GM18511 (cell line): Measurements from ENCODE around the gene RABL6.

Experiments
- ATAC-seq: cut with Tn5 transposase; IDR thresholded peaks from one replicate; pipeline ENCODE4 v1.9.1; 2021; ENCODE audit warnings: mild to moderate bottlenecking, moderate library complexity; ENCODE audit not compliant: unreplicated experiment

RABL6 gene

DNA sequence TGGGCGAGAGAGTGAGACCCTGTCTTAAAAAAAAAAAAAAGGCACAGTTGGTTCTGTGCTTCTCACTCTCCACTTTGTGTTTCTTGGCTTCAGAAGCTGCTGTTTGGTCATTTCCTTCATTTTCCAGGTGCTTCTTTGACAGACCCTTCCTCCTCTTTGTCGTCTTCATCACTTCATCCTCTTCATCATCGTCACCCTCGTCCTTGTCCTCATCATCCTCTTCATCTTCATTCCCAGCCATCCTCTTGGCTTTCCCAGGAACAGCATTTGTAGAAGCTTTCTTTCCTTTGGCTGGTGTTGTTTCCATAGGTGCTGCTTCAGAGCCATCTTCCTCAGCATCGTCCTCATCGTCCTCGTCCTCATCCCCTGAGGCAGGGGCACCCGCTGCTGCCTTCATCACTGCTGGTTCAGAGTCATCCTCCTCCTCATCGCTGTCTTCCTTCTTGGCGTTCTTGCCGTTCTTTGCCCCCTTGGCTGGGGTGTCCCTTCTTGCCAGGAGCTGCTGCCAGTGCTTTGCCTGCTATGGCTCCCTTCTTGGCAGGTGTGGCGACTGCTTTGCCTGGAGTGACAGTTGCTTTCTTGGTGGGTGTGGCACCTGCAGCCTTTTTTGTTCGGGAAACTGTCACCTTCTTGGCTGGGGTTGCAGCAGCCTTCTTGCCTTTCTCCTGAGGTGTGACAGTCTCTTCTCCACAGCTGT, 7.1 kb downstream of the RABL6 start:
- ATAC-seq = no peak

DNA sequence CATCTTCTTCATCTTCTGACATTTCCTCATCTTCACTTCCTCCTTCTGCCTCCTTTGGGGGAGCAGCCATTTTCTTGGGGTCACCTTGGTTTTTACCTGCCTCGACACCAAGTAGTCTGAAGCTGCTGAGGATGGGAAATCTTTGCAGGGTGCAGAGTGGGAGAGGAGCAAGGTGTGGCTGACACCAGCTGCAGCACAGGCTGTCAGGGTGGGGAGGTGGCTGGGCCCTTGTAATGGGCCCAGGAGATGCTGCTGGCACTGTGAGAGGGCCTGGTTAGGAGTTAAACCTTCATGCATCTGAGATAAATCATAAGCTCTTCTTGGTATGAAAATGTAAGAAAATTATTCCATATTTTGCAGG, 7.7 kb downstream of the RABL6 start:
- ATAC-seq = no peak

DNA sequence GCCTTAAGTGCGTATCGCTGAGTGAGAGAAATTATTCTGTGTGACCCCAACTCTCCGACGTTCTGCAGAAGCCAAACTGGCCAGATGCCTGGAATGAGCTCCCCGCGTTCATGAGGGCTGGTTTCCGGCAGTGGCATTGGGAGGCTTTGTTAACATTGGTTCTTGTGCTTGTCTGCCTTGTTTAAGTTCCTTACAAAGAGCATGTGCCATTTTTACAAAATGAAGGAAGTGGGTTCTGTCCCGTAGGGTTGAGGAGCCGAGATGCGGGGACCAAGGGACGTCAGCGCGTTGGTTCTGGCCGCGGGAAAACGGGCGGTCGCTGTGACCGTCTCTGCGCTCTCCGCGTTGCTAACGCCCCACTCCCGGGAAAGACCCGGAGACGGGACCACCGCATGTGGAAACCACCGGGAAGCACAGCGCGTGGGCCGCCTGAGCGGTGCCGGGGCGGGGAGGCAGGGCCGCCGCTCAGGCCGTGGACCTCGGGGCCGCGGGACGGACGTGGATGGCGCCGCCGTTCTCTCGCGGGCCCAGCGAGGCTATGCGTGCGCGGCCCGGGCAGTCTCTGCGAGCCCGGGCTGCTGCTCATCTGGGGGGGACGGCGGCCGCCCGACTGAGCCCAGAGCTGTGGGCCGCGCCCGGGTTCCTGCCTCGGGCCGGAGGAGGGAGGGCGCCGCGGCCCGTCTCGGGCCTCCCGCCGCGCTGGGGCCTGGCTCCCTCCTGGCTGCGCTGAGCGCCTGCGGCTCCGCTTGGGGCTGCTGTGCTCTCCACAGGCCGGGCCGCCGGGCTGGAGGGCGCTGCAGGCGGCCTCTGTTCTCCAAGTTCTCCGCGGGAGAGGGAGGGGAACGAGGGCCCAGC, 13.4 kb downstream of the RABL6 start:
- no peak for ATAC-seq

DNA sequence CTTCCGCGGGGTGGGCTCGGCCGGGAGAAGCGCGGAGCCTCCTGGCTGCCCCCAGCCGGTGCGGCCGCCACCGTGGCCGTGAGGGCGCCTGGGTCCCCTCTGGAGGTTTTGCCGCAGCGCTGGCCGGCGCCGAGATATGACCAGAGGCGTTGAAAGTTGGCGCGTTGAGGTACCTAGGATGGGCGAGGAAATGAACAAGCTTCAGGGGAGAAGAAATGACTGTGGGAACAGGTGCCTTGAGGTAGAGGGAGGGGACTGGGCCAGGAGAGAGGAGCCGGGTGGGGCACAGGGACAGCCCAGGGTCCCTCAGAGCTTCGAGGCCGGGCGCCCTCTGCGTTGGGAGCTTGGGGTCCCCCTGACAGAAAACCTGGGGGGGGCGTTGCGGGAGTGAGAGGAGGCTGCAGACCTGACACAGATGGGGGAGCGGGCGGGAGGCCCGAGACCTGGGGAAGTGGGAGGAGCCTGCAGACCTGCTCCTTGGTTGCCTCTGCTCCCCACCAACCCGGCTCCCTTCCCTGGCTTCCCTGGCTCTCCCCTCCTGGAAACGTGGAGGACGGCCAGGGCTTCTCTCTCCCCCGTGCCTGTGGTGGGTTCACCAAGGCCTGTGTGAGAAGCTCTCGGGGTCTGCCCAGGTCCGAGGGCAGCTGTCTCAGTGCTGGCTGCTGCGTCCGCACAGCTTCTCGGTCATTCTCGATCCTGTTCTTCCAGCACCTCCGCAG, 14.2 kb downstream of the RABL6 start:
- no peak for ATAC-seq

DNA sequence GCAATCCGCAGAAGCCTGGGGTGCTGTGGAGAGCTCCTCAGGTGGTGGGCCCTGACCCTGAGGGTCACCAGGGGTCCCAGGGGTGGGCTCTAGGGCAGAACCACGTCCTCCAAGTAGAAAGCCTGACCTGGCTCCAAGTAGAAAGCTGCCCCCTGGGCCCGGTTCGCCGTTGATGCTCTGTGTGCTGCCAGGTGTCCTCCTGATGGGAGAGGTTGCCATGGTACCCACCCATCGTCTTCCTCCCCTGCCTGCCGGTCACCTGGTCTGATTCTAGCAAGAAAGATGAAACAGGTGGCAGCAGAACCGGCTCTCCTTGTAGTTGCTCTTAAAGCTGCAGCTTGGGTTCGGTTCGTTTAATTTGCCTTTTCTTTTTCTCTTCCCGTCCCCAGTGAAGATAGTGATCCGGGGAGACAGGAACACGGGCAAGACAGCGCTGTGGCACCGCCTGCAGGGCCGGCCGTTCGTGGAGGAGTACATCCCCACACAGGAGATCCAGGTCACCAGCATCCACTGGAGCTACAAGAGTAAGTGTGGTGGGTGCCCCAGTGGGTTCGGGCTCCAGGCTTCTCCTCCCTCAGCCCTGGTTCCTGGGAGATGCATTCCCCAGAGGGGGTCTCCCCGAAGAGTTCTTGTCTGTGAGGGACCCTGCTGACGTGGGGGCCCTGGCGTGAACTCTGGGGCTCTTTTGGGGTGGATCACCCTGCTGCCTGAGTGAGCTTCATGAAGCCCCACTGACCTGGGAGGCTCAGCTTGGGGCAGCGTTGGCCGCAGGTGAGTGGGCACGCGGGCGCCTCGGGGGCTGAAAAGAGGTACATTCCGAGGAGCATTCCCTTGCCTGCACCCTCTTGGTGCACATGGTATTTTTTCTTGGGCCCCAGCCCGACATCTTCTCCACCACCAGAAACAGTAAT, 15.6 kb downstream of the RABL6 start:
- ATAC-seq = no peak

DNA sequence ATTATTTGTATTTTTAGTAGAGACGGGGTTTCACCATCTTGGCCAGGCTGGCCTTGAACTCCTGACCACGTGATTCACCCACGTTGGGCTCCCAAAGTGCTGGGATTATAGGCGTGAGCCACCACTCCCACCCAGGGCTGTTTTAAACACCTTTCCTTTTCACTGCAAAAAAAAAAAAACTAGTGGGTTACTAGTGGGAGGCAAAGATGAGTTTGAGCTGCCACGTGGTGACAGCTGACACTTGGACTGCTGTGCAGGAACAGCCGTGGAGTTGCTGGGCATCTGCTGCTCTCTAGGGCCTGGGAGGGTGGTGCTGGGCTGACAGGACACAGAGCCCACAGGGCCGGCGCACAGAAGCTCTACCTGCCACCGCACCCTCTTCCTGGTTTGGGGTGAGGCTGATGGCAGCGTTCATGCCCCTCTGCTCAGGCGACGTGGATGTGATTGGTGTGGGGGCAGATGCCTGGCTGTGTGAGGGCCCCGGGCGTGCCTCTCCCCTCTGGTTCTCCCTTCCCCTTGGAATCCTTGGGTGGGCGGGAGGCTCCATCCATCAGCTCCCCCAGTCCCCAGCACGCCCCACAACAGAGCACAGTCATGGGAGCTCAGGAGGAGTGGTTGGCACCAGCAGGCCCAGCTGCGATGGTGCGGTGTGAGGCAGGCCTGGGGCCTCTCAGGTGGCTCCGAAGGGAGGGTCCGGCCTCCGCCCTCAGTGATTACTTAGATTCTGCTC, 16.9 kb downstream of the RABL6 start:
- ATAC-seq = no peak

DNA sequence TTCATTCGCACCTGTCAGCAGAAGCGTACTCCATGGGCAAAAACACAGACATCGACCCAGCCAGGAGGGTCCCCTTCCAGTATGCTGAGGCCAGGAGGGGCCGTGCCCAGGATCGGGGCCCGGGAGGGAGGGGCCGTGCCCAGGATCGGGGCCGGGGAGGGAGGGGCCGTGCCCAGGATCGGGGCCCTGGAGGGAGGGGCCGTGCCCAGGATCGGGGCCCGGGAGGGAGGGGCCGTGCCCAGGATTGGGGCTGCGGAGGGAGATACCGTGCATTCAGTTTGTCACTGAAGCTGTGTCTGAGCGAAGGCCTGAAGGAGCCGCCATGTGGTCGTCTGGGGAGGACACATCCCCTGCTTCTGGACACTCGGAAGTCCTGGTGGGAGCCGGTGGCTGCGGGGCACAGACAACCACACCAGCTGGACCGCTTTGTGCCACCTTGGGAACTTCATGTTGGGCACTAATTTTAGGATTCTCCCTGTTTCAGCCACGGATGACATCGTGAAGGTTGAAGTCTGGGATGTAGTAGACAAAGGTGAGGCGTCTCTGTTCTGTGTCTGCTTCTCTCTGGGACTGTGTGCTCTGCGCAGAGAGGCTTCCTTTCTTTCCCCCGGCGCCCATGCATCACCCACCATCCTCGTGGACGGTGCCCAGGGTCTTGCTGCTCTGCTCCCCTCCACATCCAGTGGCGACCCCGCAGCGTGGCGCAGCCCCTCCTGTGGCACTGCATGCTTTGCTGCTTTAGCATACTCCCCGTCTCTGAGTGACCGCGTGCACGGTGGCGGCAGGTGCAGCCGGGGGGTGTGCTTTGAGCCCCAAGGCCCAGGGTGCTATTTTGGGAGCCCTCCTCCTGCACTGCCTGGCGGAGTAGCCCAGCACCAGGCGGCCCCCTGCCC, 17.8 kb downstream of the RABL6 start:
- no peak for ATAC-seq

DNA sequence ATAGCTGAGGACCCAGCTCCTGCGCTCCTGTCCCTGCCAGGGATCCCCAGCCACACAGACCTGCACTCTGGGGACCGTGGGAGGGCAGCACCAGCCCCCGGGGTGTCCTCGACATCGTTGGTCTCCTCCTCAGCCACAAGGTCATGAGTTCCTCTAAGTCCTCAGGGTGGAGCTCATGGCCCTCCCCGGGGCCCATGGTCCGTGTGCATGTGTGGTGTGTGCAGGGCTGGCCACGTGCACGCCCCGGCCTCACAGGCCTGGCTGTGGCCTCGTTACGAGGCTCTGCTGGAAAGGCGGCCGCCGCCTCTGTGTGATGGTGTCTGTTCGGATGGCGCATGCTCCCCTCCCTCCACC, 18.4 kb downstream of the RABL6 start:
- no peak for ATAC-seq

DNA sequence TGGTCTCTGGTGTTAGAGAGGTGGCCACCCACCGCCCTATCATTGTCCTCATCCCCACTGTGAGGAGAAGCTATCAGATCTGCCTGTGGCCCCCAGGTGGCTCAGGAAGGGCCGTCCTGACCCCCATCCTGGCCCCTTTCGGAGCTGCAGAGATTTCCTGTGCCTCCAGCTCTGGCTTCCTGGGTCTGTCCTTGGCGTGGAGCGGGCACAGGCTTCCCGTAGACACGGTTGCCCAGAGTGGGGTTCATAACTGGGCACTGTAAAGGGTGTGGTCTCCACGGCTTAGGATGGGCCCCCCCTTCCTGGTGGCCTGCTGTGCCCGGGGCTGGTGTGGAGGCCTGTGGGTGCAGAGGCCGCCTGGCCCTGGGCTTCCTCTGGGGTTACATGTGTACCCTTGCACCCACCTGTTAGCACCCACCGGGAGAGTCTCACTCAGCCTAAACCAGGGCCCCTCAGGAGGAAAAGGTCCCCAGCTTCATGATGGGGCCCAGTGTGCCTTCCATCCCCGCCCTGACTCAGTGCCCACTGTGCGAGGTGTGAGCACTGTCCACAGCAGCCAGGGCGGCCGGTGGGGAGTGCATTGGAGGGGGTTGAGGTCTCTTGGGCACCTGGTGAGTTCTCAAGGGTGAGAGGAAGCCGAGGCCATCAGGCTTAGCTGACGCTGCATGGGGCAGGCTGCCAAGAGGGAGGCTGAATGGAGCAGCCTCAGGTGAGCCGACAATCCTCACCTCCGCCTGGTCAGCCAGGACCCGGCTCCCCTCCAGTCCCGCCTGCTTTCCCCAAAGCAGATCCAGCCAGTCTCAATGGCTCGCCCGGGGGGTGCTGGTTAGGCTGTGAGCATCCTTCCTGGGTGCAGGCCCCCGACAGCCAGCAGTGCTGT, 19.2 kb downstream of the RABL6 start:
- ATAC-seq = no peak

DNA sequence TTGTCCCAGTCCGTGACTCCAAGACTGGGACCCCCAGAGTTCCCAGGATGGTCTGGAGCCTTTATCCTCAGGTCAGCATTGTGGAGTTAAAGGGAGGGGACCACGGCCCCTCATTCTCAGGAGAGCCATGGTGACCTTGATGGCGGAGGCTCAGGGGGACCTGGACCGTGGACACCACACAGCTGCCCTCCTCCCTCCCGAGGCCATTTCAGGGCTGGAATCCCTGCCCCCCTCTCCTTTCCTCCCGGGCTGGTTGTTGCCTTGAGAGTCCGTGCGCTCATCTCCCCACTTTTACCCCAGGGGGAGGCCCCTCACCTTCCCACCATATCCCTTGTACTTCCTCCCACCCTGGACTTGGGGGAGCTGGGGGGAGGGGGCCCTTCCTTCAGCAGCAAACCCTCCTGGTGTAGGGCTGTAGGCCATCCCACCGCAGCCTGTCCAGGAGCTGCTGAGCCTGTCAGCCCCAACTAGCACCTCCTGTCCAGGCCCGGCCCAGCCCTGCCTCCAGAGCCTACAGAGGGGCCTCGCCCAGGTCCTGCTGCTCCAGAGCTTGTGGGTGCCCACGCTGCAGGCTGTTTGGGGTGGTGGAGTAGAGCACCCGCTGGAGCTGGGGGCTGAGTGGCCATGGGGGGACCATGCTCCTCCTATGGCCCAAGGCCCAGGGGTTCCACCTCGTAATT, 20.2 kb downstream of the RABL6 start:
- ATAC-seq = no peak

DNA sequence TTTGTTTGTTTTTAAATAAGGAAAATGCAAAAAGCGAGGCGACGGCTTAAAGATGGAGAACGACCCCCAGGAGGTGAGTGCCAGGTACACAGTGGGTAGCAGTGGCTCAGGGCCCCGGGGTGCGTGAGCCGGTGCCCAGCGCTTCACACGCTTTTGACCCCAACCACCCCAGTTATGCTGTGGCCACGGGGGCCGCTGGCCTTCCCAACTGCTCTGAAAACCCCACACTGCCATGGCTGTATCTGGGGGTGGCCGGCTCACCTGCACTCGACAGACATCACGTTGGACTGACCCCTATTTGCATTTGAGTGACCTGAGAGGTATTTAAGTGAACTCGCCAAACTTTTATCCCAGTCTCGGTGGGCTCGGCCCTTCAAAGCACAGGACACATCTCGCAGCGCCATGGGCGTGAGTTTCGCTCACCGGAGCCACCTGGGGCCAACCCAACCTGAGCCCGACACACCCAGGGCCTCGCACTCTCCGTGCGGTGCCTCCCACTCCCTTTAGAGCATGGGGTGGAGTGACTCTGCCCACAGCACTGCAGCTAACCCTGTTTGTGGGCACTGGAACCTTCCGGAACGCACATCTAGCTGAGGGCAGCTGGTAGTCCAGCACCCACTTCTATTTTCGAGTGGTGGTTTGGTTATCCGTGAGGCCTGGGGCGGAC, 20.9 kb downstream of the RABL6 start:
- no peak for ATAC-seq

DNA sequence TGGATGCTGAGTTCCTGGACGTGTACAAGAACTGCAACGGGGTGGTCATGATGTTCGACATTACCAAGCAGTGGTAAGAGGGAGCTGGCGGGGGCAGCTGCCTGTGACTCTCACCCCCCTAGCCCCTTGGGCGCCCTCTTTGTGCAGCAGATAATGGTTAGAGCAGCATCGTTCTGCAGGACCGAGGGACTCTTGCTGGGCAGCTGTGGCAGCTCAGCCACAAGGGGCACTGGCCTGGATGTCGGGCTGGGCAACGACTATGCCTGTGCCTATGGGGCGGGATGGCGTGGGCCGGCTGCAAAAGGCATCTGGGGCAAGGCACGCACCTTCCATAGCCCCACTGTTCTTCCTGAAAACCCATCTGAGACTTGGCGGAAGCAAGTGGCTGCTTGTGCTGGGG, 21.7 kb downstream of the RABL6 start:
- no peak for ATAC-seq

DNA sequence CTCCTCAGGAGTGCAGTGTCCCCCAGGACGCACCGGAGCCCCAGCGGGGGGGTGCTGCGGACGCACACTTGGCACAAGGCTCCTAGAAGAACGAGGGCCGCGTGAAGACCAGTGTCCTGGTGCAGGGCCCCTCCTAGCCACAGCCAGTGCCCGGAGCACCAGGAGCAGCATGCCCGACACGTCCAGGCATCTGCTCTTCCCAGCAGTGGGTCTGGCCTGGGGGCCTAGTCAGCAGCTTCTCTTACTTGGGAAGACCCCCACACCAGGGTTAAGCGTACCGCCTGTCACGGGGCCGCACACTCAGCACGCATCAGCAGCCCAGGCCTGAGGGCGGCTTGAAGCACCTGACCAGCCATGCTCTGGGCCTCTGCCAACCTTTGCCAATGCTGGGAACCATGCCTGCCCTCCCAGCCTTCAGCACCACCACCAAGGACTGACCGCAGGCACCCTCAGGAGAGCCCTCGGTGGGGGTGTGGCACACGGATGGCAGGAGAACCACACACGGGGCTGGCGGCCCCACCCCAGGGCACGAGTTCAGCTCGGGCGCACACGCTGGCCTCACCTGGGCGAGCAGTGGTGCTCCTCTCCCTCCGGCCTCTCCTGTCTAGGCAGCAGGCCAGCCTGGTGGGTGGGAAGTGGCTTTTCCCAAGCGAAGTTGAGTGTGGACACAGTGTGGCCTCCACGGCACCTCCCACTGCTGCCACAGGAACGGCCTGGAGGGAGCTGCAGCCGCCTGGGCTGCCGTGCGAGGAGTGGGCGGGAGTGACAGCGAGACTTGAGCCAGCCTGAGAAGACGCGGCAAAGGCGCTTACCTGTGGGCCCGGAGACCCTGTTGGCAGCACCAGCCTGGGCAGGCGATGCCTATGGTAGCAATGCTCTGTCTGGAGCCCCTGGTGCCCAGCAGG, 22.5 kb downstream of the RABL6 start:
- no peak for ATAC-seq

DNA sequence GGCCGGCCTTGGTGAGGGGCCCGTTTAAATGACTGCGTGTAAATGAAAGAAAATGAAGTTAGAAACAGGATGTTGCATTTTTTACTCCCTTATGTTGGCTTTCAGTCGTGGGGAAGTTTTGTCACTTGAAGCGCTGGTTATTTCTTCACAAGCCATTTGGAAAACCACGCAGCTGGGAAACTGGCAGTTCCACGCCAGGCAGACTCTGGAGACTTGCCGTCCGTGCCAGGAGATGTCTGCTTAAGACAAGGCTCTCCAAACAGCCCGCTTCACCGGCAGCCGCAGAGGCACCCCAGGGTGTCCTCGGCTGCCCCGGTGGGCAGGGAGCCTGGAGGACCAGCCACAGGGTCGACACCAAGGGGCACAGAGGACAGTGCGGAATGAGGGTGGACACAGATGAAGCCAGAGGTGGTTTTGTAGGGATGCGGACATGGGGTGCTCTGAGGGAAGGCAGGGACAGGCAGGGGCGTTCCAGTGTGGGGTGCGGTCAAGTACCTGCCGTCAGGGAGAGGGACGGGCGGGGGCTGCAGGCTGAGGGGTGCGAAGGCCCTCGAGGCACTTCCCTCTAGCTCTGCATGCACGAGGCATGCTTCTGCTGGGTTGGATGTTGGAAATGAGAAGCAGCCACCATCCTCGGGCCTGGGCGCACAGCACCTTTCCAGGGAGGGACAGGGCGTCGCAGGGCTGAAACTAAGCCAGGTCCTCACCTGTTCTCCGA, 23.4 kb downstream of the RABL6 start:
- no peak for ATAC-seq

DNA sequence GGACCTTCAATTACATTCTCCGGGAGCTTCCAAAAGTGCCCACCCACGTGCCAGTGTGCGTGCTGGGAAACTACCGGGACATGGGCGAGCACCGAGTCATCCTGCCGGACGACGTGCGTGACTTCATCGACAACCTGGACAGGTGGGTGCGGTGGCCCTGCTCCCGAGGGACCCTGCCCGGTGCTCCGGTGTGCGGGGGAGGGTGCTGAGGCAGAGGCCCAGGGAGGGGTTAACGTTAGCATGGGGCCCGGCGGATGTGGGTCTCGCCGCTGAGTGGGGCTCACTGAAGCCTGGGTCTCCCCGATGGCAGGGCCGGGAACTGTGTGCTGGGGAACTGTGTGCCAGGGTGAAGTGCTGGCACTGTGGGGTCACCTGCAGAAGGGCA, 24.0 kb downstream of the RABL6 start:
- ATAC-seq = no peak

DNA sequence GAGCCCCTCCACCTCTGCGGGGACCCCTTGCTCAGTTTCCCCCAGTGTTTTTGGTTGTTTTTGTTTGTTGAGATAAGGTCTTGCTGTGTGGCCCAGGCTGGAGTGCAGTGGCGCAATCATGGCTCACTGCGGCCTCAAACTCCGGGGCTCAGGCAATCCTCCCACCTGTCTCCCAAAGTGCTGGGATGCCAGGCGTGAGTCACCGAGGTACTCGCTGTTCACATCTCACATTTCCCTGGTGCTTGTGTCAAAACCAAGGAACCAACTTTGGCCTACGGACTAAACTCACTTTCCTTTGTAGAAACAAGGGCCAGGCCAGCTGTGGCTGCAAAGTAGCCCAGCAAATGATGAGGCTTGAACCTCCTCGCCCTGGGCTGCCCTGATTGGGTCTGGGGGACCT, 24.8 kb downstream of the RABL6 start:
- ATAC-seq = no peak
